Measurements from ENCODE around the gene CTDP1.

DNA sequence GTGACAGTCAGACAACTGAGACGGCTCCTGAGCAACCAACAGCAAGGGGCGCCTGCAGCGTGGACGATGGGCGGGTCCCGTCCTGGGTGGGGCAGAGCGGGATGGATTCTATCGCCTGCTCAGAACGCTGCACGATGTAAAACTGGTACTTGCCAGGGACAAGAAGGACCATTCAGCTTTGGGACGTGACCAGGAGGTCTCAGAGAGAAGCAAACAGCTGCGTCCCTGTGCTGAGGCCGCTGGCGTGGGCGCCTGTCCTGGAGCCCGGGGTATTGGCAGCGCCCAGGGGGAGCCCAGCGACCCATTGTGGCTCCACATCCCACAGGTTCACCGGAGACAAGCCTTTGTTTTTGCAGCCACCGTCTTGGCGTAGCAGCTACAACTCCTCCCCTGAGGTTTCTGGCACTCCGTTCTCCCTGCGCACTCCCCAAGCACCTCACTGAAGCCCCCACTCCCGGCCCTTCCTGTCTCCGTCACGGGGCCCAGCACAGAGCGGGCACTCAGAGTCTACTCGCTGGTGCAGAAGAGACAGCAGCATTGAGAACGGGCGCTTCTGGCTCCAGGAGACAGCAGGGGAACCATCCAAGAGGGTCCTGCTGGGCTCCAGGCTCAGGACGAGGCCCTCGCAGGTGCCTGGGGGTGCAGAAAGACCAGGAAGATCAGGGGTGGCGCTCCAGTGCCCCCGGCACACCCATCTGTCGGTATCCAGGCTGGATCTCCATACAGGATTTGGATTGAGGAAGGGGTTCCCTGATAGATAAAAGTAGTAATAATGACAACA is 96.0 kb downstream of the CTDP1 start:
- TF ChIP-seq, protein P1, sequence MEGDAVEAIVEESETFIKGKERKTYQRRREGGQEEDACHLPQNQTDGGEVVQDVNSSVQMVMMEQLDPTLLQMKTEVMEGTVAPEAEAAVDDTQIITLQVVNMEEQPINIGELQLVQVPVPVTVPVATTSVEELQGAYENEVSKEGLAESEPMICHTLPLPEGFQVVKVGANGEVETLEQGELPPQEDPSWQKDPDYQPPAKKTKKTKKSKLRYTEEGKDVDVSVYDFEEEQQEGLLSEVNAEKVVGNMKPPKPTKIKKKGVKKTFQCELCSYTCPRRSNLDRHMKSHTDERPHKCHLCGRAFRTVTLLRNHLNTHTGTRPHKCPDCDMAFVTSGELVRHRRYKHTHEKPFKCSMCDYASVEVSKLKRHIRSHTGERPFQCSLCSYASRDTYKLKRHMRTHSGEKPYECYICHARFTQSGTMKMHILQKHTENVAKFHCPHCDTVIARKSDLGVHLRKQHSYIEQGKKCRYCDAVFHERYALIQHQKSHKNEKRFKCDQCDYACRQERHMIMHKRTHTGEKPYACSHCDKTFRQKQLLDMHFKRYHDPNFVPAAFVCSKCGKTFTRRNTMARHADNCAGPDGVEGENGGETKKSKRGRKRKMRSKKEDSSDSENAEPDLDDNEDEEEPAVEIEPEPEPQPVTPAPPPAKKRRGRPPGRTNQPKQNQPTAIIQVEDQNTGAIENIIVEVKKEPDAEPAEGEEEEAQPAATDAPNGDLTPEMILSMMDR (conservative IDR thresholded peaks at IDR 0.05; ENCODE audit: low read length), result no peak
- TF ChIP-seq EZH2phosphoT487 (IDR thresholded peaks at IDR 0.05; ENCODE audit: borderline replicate concordance), result no peak

Measured in Loucy (cell line).